CD4-positive, alpha-beta memory T cell (primary cell): ENCODE results near the gene AMBP. TPM values are rescaled to one million over a fixed set of nuclear protein-coding genes. Genes with fewer than 3 reads are reported as not detected.
"Not testable (repeated sequence)": the region's sequence is repeated elsewhere in the genome, so short reads cannot be mapped to it uniquely, and the experiment has no call there.

ENCODE experiments used
- CTCF ChIA-PET: fragments of 350-600 bp; sonication (Branson Sonifier 250); formaldehyde crosslinking; loops from one replicate; lab custom pipeline; 2021; ENCODE audit warnings: inconsistent platforms; ENCODE audit not compliant: partially characterized antibody; lab: Charles Lee
- POLR2A ChIA-PET: fragments of 350-600 bp; sonication (Branson Sonifier 250); formaldehyde crosslinking; loops from one replicate; lab custom pipeline; 2021; ENCODE audit not compliant: partially characterized antibody; lab: Charles Lee
- DNase-seq, 5 donors: peaks; one replicate each; pipeline versions ENCODE4 v3.0.0 to v3.0.0-alpha.2; 2020 to 2022; ENCODE audit warnings: mixed read lengths in 1 of 5
- H3K27ac ChIP-seq: one replicate; pipeline ENCODE4 v1.7.0; 2013; ENCODE audit warnings: low read depth, low read length
- H3K27me3 ChIP-seq: 2 replicates; pipeline ENCODE4 v1.7.0; 2013; ENCODE audit warnings: mild to moderate bottlenecking, low read length, moderate library complexity; ENCODE audit not compliant: insufficient read depth
- H3K36me3 ChIP-seq: 2 replicates; pipeline ENCODE4 v1.7.0; 2013; ENCODE audit warnings: mild to moderate bottlenecking, low read length, moderate library complexity; ENCODE audit not compliant: insufficient read depth
- H3K4me1 ChIP-seq: 2 replicates; pipeline ENCODE4 v1.7.0; 2013; ENCODE audit warnings: mild to moderate bottlenecking, low read length, moderate library complexity; ENCODE audit not compliant: insufficient read depth
- H3K4me3 ChIP-seq, 2 donors: one replicate each; pipeline ENCODE4 v1.7.0; 2013; ENCODE audit warnings: low read length in 2 of 2, mild to moderate bottlenecking in 1 of 2
- H3K9me3 ChIP-seq, 2 donors: one replicate each; pipeline ENCODE4 v1.7.0; 2013; ENCODE audit warnings: low read length in 2 of 2, control low read depth in 1 of 2; ENCODE audit not compliant: control insufficient read depth in 1 of 2
- H3K27ac Mint-ChIP-seq, 7 donors: one replicate each; pipeline ENCODE4 v1.8.0; 2020 to 2021; ENCODE audit warnings: mixed read lengths in 7 of 7, mild to moderate bottlenecking in 6 of 7, inconsistent platforms in 3 of 7, moderate library complexity in 3 of 7
- H3K27me3 Mint-ChIP-seq, 2 donors: one replicate each; pipeline ENCODE4 v1.8.0; 2020 to 2021; ENCODE audit warnings: mixed read lengths in 2 of 2
- H3K36me3 Mint-ChIP-seq, 2 donors: one replicate each; pipeline ENCODE4 v1.8.0; 2020 to 2021; ENCODE audit warnings: mixed read lengths in 2 of 2, inconsistent platforms in 1 of 2, mild to moderate bottlenecking in 1 of 2
- H3K4me1 Mint-ChIP-seq, 4 donors: one replicate each; pipeline ENCODE4 v1.8.0; 2020 to 2021; ENCODE audit warnings: mixed read lengths in 4 of 4, mild to moderate bottlenecking in 1 of 4
- H3K4me3 Mint-ChIP-seq, 8 donors: one replicate each; pipeline ENCODE4 v1.8.0; 2020 to 2021; ENCODE audit warnings: mixed read lengths in 8 of 8, mild to moderate bottlenecking in 7 of 8, moderate library complexity in 6 of 8, inconsistent platforms in 3 of 8
- H3K9me3 Mint-ChIP-seq, 8 donors: one replicate each; pipeline ENCODE4 v1.8.0; 2020 to 2021; ENCODE audit warnings: mixed read lengths in 8 of 8, mild to moderate bottlenecking in 5 of 8, inconsistent platforms in 3 of 8, moderate library complexity in 1 of 8
- intact Hi-C: fragments of 100-400 bp; cut with micrococcal nuclease; formaldehyde crosslinking; loops from one replicate; pipeline ENCODE4 v1.15.1; 2023
- polyA plus RNA-seq, 2 donors: library from polyadenylated mRNA; unstranded; fragments of 300-500 nt; fragmentation: Illumina TruSeq; gene quantifications; one replicate each; pipeline ENCODE4 v1.2.3, GENCODE V29; 2021
- total RNA-seq, 2 experiments: library from RNA; stranded (reverse); gene quantifications; one replicate each; pipeline ENCODE4 v1.2.3, GENCODE V29; 2021

Gene AMBP
- total and polyA plus RNA-seq, 4 experiments from 2014 or later, result not detected

DNA sequence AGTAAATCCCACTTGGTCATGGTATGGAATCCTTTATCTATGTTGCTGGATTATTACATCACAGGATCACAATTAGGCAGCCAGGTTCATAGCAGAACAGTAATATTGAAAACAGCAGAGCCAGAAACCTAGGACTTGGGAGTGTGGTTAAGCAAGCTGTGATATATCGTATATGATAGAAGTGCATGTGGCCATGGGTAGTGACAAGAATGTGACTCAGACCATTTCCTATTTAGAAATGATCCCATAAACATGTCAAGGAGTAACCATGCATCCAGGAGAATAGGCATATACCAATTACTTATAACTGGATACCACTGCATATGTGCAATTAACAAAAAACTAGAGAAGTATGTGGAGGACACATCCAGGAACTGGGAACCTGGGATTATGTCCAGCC, 31.2 kb downstream of the AMBP start:
- no peaks in the 10 kb centered on the region for H3K4me1 ChIP-seq
- ChIA-PET CTCF (no interaction called here), POLR2A (no interaction called here)
- H3K4me3 ChIP-seq, result no peak overlapping the region
- no peak overlapping the region for H3K27ac Mint-ChIP-seq
- no peak for DNase-seq
- peaks cover 0 to 2% (median 0%) of the 10 kb centered on the region in 8 donors for H3K9me3 Mint-ChIP-seq
- no peaks in the 10 kb centered on the region for H3K36me3 ChIP-seq
- H3K27me3 Mint-ChIP-seq, result peaks cover 0 to 4% of the 10 kb centered on the region in 2 donors
- no peak overlapping the region for H3K4me3 Mint-ChIP-seq
- intact Hi-C loops, result no loop called here
- no peaks in the 10 kb centered on the region for H3K4me1 Mint-ChIP-seq
- H3K27ac ChIP-seq, result no peak overlapping the region
- no peaks in the 10 kb centered on the region for H3K9me3 ChIP-seq
- H3K27me3 ChIP-seq, result no peaks in the 10 kb centered on the region
- peaks cover 0 to 3% of the 10 kb centered on the region in 2 donors for H3K36me3 Mint-ChIP-seq

- Histone ChIP-seq H3K4me3 (no peak overlapping the region), H3K27me3 (no peaks in the 10 kb centered on the region), H3K27ac (no peak overlapping the region), H3K4me1 (no peaks in the 10 kb centered on the region), H3K9me3 (no peaks in the 10 kb centered on the region), H3K36me3 (no peaks in the 10 kb centered on the region)
- H3K9me3 Mint-ChIP-seq, result peaks cover 0 to 2% (median 0%) of the 10 kb centered on the region in 8 donors
- H3K4me3 Mint-ChIP-seq, result no peak overlapping the region
- H3K36me3 Mint-ChIP-seq, result peaks cover 0 to 3% of the 10 kb centered on the region in 2 donors
- ChIA-PET POLR2A (no interaction called here), CTCF (no interaction called here)
- no peak overlapping the region for H3K27ac Mint-ChIP-seq
- intact Hi-C loops, result no loop called here
- H3K27me3 Mint-ChIP-seq, result peaks cover 0 to 4% of the 10 kb centered on the region in 2 donors
- no peaks in the 10 kb centered on the region for H3K4me1 Mint-ChIP-seq
- DNase-seq, result no peak
Measured at GRCh38 chr9:114046237-114046755, 31.8 kb downstream of the AMBP start.

DNA sequence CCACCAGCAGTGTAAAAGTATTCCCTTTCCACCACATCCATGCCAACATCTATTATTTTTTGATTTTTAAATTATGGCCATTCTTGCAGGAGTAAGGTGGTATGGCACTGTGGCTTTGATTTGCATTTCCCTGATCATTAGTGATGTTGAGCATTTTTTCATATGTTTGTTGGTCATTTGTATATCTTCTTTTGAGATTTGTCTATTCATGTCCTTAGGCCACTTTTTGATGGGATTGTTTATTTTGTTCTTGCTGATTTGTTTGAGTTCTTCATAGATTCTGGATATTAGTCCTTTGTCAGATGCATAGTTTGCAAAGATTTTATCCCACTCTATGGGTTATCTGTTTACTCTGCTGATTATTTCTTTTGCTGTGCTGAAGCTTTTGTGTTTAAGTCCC, 34.4 kb downstream of the AMBP start:
- H3K9me3 ChIP-seq, intact Hi-C loops, CTCF ChIA-PET, H3K27ac ChIP-seq, H3K4me3 ChIP-seq, H3K4me1 Mint-ChIP-seq, H3K36me3 ChIP-seq, H3K4me3 Mint-ChIP-seq, H3K9me3 Mint-ChIP-seq, H3K27me3 ChIP-seq, H3K4me1 ChIP-seq, POLR2A ChIA-PET, DNase-seq, H3K27me3 Mint-ChIP-seq, H3K36me3 Mint-ChIP-seq, H3K27ac Mint-ChIP-seq: not testable (repeated sequence)

- no peaks in the 10 kb centered on the region for H3K27me3 ChIP-seq
- Mint-ChIP-seq H3K4me3 (no peak overlapping the region), H3K27ac (no peak overlapping the region), H3K36me3 (no peaks in the 10 kb centered on the region), H3K27me3 (no peaks in the 10 kb centered on the region), H3K9me3 (peaks cover 0 to 4% (median 0%) of the 10 kb centered on the region in 8 donors), H3K4me1 (no peaks in the 10 kb centered on the region)
- H3K9me3 ChIP-seq, result no peaks in the 10 kb centered on the region
- no peaks in the 10 kb centered on the region for H3K4me1 ChIP-seq
- H3K4me3 ChIP-seq, result no peak overlapping the region
- CTCF ChIA-PET, result no interaction called here
- DNase-seq, result no peak
- POLR2A ChIA-PET, result no interaction called here
- intact Hi-C loops, result no loop called here
- H3K27ac ChIP-seq, result no peak overlapping the region
- no peaks in the 10 kb centered on the region for H3K36me3 ChIP-seq
Measured at GRCh38 chr9:114039484-114039883, 38.6 kb downstream of the AMBP start.

DNA sequence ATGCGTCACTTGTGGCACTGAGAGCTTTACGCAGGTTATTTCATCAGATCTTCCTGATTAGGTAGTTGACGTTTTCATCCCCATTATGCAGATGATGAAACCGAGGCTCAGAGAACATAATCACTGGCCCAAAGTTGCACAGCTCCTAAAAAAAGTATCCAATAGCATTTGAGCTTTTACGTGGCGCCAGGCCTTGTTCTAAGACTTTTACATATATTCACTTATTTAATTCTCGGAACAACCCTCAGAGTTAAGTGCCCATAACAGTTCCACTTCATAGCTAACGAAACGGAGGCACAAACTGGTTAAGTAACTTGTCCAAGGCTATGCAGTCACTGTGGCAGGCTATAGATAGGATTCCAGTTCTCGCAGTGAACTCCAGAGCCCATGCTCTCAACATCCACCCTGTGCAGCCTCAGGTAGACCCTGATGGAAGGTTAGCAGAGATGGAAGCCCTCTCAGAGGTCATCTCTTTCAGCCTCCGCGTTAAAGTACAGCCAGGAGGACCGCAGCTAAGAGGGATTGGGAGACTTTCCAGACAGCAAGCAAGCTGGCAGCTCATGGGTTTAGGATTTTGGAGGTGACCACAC, 39.3 kb downstream of the AMBP start:
- Mint-ChIP-seq H3K36me3 (no peaks in the 10 kb centered on the region), H3K9me3 (peaks cover 0 to 4% (median 0%) of the 10 kb centered on the region in 8 donors), H3K27ac (no peak overlapping the region), H3K4me3 (no peak overlapping the region), H3K4me1 (no peaks in the 10 kb centered on the region), H3K27me3 (no peaks in the 10 kb centered on the region)
- CTCF ChIA-PET, result interaction anchor here (0.7 kb wide), 1 partner anchor 57 kb away, joined by 3 read pairs; no protein-coding TSS in a partner anchor
- no peaks in the 10 kb centered on the region for H3K27me3 ChIP-seq
- H3K9me3 ChIP-seq, result no peaks in the 10 kb centered on the region
- DNase-seq, result no peak
- POLR2A ChIA-PET, result no interaction called here
- H3K4me3 ChIP-seq, result no peak overlapping the region
- H3K4me1 ChIP-seq, result no peaks in the 10 kb centered on the region
- no peaks in the 10 kb centered on the region for H3K36me3 ChIP-seq
- intact Hi-C loops, result no loop called here
- H3K27ac ChIP-seq, result no peak overlapping the region

GRCh38 chr9:114037961-114038723, 40.0 kb downstream of the AMBP start:
- Histone ChIP-seq H3K27ac (no peak overlapping the region), H3K4me3 (no peak overlapping the region), H3K36me3 (no peaks in the 10 kb centered on the region), H3K4me1 (no peaks in the 10 kb centered on the region), H3K9me3 (no peaks in the 10 kb centered on the region), H3K27me3 (no peaks in the 10 kb centered on the region)
- Mint-ChIP-seq H3K9me3 (peaks cover 0 to 4% (median 0%) of the 10 kb centered on the region in 8 donors), H3K4me1 (no peaks in the 10 kb centered on the region), H3K36me3 (no peaks in the 10 kb centered on the region), H3K27me3 (no peaks in the 10 kb centered on the region), H3K4me3 (no peak overlapping the region), H3K27ac (no peak overlapping the region)
- ChIA-PET CTCF (interaction anchor here (0.7 kb wide), 1 partner anchor 34 kb away, joined by 3 read pairs; no protein-coding TSS in a partner anchor), POLR2A (no interaction called here)
- DNase-seq, result no peak
- intact Hi-C loops, result no loop called here

GRCh38 chr9:114037249-114037648, 40.9 kb downstream of the AMBP start:
- H3K27me3 Mint-ChIP-seq, result no peaks in the 10 kb centered on the region
- H3K4me1 ChIP-seq, result no peaks in the 10 kb centered on the region
- no peak overlapping the region for H3K4me3 Mint-ChIP-seq
- peaks cover 0 to 4% (median 0%) of the 10 kb centered on the region in 8 donors for H3K9me3 Mint-ChIP-seq
- no peaks in the 10 kb centered on the region for H3K9me3 ChIP-seq
- intact Hi-C loops, result no loop called here
- no peak overlapping the region for H3K27ac Mint-ChIP-seq
- no peaks in the 10 kb centered on the region for H3K4me1 Mint-ChIP-seq
- POLR2A ChIA-PET, result no interaction called here
- DNase-seq, result no peak
- no peak overlapping the region for H3K4me3 ChIP-seq
- no peaks in the 10 kb centered on the region for H3K27me3 ChIP-seq
- CTCF ChIA-PET, result interaction anchor here (0.7 kb wide), 1 partner anchor 35 kb away, joined by 3 read pairs; no protein-coding TSS in a partner anchor
- H3K27ac ChIP-seq, result no peak overlapping the region
- no peaks in the 10 kb centered on the region for H3K36me3 Mint-ChIP-seq
- H3K36me3 ChIP-seq, result no peaks in the 10 kb centered on the region
